Trophoblast cell (in vitro differentiated cells and primary cell): ENCODE results near the gene AIG1.

Experiments
- DNase-seq, 2 donors: peaks; one replicate each; pipeline ENCODE4 v3.0.0-alpha.2; 2016
- H2AFZ ChIP-seq: 2 replicates; pipeline ENCODE4 v1.6.1; 2013; ENCODE audit warnings: low read length, moderate library complexity, mild to moderate bottlenecking; ENCODE audit not compliant: insufficient read depth, poor library complexity
- H2AK5ac ChIP-seq: 2 replicates; pipeline ENCODE4 v1.6.1; 2013; ENCODE audit warnings: mild to moderate bottlenecking, low read length
- H2BK120ac ChIP-seq: 2 replicates; pipeline ENCODE4 v1.6.1; 2013; ENCODE audit warnings: low read length, mild to moderate bottlenecking, moderate library complexity; ENCODE audit not compliant: insufficient read depth, poor library complexity
- H2BK12ac ChIP-seq: 2 replicates; pipeline ENCODE4 v1.6.1; 2013; ENCODE audit warnings: mild to moderate bottlenecking, low read length, moderate library complexity
- H2BK5ac ChIP-seq: 2 replicates; pipeline ENCODE4 v1.6.1; 2013; ENCODE audit warnings: low read length, low read depth, moderate library complexity, mild to moderate bottlenecking; ENCODE audit not compliant: poor library complexity
- H3K14ac ChIP-seq: 2 replicates; pipeline ENCODE4 v1.6.1; 2013; ENCODE audit warnings: mild to moderate bottlenecking, low read length
- H3K18ac ChIP-seq: 2 replicates; pipeline ENCODE4 v1.6.1; 2013; ENCODE audit warnings: mild to moderate bottlenecking, low read length
- H3K23ac ChIP-seq: 2 replicates; pipeline ENCODE4 v1.6.1; 2013; ENCODE audit warnings: low read length
- H3K27ac ChIP-seq: 2 replicates; pipeline ENCODE4 v1.5.1; 2013; ENCODE audit warnings: low read depth, mild to moderate bottlenecking, inconsistent platforms, low read length, moderate library complexity
- H3K27me3 ChIP-seq: 2 replicates; pipeline ENCODE4 v1.6.1; 2013; ENCODE audit warnings: inconsistent platforms, mild to moderate bottlenecking, low read length, moderate library complexity; ENCODE audit not compliant: insufficient read depth
- H3K36me3 ChIP-seq, 2 experiments: 1 replicate in 1 of 2; 2 replicates in 1 of 2; pipeline ENCODE4 v1.6.1; 2013; ENCODE audit warnings: low read length in 2 of 2, mild to moderate bottlenecking in 2 of 2, moderate library complexity in 1 of 2; ENCODE audit not compliant: insufficient read depth in 2 of 2, control insufficient read depth in 1 of 2
- H3K4ac ChIP-seq: 2 replicates; pipeline ENCODE4 v1.6.1; 2013; ENCODE audit warnings: low read depth, mild to moderate bottlenecking, low read length, moderate library complexity
- H3K4me1 ChIP-seq, 2 experiments: 1 replicate in 1 of 2; 2 replicates in 1 of 2; pipeline ENCODE4 v1.6.1; 2013; ENCODE audit warnings: low read length in 2 of 2, mild to moderate bottlenecking in 2 of 2, moderate library complexity in 1 of 2; ENCODE audit not compliant: insufficient read depth in 2 of 2, control insufficient read depth in 1 of 2
- H3K4me2 ChIP-seq: 2 replicates; pipeline ENCODE4 v1.6.1; 2013; ENCODE audit warnings: inconsistent platforms, mild to moderate bottlenecking, low read length, moderate library complexity
- H3K4me3 ChIP-seq: 2 replicates; pipeline ENCODE4 v1.5.1; 2013; ENCODE audit warnings: mild to moderate bottlenecking, low read depth, low read length, inconsistent platforms
- H3K79me1 ChIP-seq: one replicate; pipeline ENCODE4 v1.6.1; 2013; ENCODE audit warnings: low read length
- H3K79me2 ChIP-seq: 2 replicates; pipeline ENCODE4 v1.6.1; 2013; ENCODE audit warnings: low read length, mild to moderate bottlenecking; ENCODE audit not compliant: control insufficient read depth, insufficient read depth, poor library complexity
- H3K9ac ChIP-seq: 2 replicates; pipeline ENCODE4 v1.6.1; 2013; ENCODE audit warnings: mild to moderate bottlenecking, low read length
- H3K9me3 ChIP-seq: 2 replicates; pipeline ENCODE4 v1.6.1; 2013; ENCODE audit warnings: low read depth, mild to moderate bottlenecking, control low read depth, inconsistent platforms, low read length; ENCODE audit not compliant: insufficient read depth
- H4K12ac ChIP-seq: 2 replicates; pipeline ENCODE4 v1.6.1; 2013; ENCODE audit warnings: low read depth, mild to moderate bottlenecking, low read length, moderate library complexity
- H4K8ac ChIP-seq: 2 replicates; pipeline ENCODE4 v1.6.1; 2013; ENCODE audit warnings: low read depth, mild to moderate bottlenecking, low read length, moderate library complexity
- H4K91ac ChIP-seq: one replicate; pipeline ENCODE4 v1.6.1; 2013; ENCODE audit warnings: low read depth, mild to moderate bottlenecking, low read length, moderate library complexity
- WGBS: extraction: QIAGEN DNeasy Blood & Tissue Kit; methylation state at CpG from one replicate; pipeline ENCODE4 v1.1.7; 2013; ENCODE audit warnings: missing lambda C conversion rate; ENCODE audit not compliant: insufficient read length, insufficient coverage; ENCODE audit errors: extremely low coverage; 5-methylcytosine and 5-hydroxymethylcytosine counted together

AIG1 gene

GRCh38 chr6:143123941-143124340 is 63.3 kb downstream of the AIG1 start:
- WGBS: no CpG with 5 or more reads among the region's 2 CpGs

GRCh38 chr6:143125455-143125854 is 64.8 kb downstream of the AIG1 start:
- H3K9me3 ChIP-seq: peaks cover 2% of the 10 kb centered on the region
- H2BK120ac ChIP-seq: no peak overlapping the region
- no peak overlapping the region for H2BK5ac ChIP-seq
- H2AFZ ChIP-seq: no peak overlapping the region
- H3K14ac ChIP-seq: no peak overlapping the region
- H3K18ac ChIP-seq: no peak overlapping the region
- H3K79me1 ChIP-seq: no peaks in the 10 kb centered on the region
- H4K8ac ChIP-seq: no peak overlapping the region
- no peak for DNase-seq
- H3K23ac ChIP-seq: no peak overlapping the region
- H3K27me3 ChIP-seq: no peaks in the 10 kb centered on the region
- H3K79me2 ChIP-seq: no peaks in the 10 kb centered on the region
- no peak overlapping the region for H2AK5ac ChIP-seq
- no peak overlapping the region for H2BK12ac ChIP-seq
- WGBS: no CpG with 5 or more reads among the region's 3 CpGs
- H4K91ac ChIP-seq: no peak overlapping the region
- no peak overlapping the region for H3K4me3 ChIP-seq
- H4K12ac ChIP-seq: no peak overlapping the region
- H3K4ac ChIP-seq: no peak overlapping the region
- H3K4me2 ChIP-seq: no peak overlapping the region
- no peaks in the 10 kb centered on the region for H3K4me1 ChIP-seq
- peaks cover 0 to 8% of the 10 kb centered on the region in 2 experiments for H3K36me3 ChIP-seq
- no peak overlapping the region for H3K9ac ChIP-seq
- no peak overlapping the region for H3K27ac ChIP-seq

More at GRCh38 chr6:143123941-143124340, 63.3 kb downstream of the AIG1 start:
- H3K79me2 ChIP-seq: no peaks in the 10 kb centered on the region
- H3K4me3 ChIP-seq: peak overlapping the region; percentile 46
- H3K27me3 ChIP-seq: no peaks in the 10 kb centered on the region
- no peak overlapping the region for H3K4me2 ChIP-seq
- H3K18ac ChIP-seq: peak overlapping the region; percentile 4
- H2AK5ac ChIP-seq: no peak overlapping the region
- no peaks in the 10 kb centered on the region for H3K79me1 ChIP-seq
- H3K27ac ChIP-seq: no peak overlapping the region
- H2BK5ac ChIP-seq: no peak overlapping the region
- H3K23ac ChIP-seq: no peak overlapping the region
- no peak overlapping the region for H2AFZ ChIP-seq
- H2BK12ac ChIP-seq: no peak overlapping the region
- no peak overlapping the region for H3K14ac ChIP-seq
- no peaks in the 10 kb centered on the region for H3K4me1 ChIP-seq
- no peak overlapping the region for H3K4ac ChIP-seq
- no peak overlapping the region for H4K91ac ChIP-seq
- H4K12ac ChIP-seq: no peak overlapping the region
- peaks cover under 1 to 4% of the 10 kb centered on the region in 2 experiments for H3K36me3 ChIP-seq
- no peak overlapping the region for H2BK120ac ChIP-seq
- peaks cover 2% of the 10 kb centered on the region for H3K9me3 ChIP-seq
- no peak overlapping the region for H3K9ac ChIP-seq
- no peak for DNase-seq
- no peak overlapping the region for H4K8ac ChIP-seq

DNA sequence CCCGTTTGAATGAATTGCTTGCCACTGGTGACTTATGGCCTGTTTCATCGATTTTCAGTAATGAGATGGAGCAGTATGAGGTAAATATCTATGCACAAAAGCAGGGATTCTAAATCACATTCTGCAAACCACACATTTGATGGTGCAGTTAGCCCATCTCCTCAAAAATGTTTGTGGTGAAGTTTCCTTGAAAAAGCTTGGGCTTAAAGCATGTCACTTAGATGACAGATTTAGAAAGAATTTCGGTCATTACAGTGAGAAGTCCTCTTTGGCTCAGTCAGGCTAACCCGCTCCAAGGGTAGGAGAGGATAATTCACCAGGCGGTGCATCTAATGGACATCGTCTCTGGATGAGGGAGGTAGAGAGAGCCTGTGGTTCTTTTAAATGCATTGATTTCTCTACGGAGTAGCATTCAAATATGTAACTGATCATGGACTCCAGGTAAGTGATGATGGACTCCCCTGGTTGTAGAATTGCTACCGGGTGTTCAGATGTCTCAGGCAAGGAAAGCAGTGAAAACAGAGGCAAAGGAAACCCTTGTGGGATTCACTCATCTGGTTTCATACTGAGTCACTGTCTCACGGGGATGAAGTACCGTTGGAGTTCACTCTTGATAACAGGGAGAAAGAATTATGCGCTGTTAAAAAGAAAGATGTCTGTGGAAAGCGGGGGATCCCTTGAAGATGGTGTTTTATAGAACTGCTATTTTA is 65.3 kb downstream of the AIG1 start:
- Histone ChIP-seq H3K27me3 (no peaks in the 10 kb centered on the region), H3K14ac (no peak overlapping the region), H4K8ac (no peak overlapping the region), H2BK120ac (no peak overlapping the region), H2AK5ac (peak overlapping the region; percentile 29), H3K18ac (no peak overlapping the region), H2AFZ (no peak overlapping the region), H3K36me3 (peaks cover 0 to 8% of the 10 kb centered on the region in 2 experiments), H2BK5ac (no peak overlapping the region), H3K9ac (no peak overlapping the region), H3K4ac (no peak overlapping the region), H3K23ac (no peak overlapping the region), H3K27ac (no peak overlapping the region), H3K9me3 (peaks cover 2% of the 10 kb centered on the region), H4K91ac (no peak overlapping the region), H3K4me1 (no peaks in the 10 kb centered on the region), H2BK12ac (no peak overlapping the region), H3K4me3 (no peak overlapping the region), H3K4me2 (no peak overlapping the region), H3K79me2 (no peaks in the 10 kb centered on the region), H4K12ac (no peak overlapping the region), H3K79me1 (no peaks in the 10 kb centered on the region)
- DNase-seq: peak in 1 of 2 donors; percentile 11
- WGBS: no CpG with 5 or more reads among the region's 12 CpGs

DNA sequence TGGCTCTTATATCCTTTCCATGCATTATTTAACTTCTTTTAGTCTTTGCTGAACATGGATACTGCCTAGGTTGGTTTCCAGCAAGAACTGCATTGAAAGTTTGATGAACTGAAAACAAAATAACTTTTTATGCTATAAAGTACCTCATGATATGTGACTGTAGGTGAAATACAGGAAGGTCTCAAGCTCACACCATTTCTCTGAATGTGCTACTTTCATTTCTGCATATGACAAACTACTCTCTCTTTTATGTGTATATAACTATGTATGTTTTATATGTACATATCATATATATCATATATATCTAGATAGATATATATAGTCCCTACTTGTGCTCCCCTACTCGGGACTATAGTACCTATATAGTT is 65.9 kb downstream of the AIG1 start:
- Histone ChIP-seq H3K4me1 (no peaks in the 10 kb centered on the region), H2AFZ (no peak overlapping the region), H4K12ac (no peak overlapping the region), H4K91ac (no peak overlapping the region), H3K14ac (no peak overlapping the region), H3K79me2 (no peaks in the 10 kb centered on the region), H4K8ac (no peak overlapping the region), H3K4me3 (no peak overlapping the region), H3K23ac (no peak overlapping the region), H2BK120ac (no peak overlapping the region), H3K79me1 (no peaks in the 10 kb centered on the region), H2BK12ac (no peak overlapping the region), H3K9ac (no peak overlapping the region), H3K27me3 (no peaks in the 10 kb centered on the region), H2BK5ac (no peak overlapping the region), H3K27ac (no peak overlapping the region), H3K4me2 (no peak overlapping the region), H3K9me3 (peaks cover 3% of the 10 kb centered on the region), H3K18ac (no peak overlapping the region), H2AK5ac (no peak overlapping the region), H3K4ac (no peak overlapping the region), H3K36me3 (peaks cover 0 to 8% of the 10 kb centered on the region in 2 experiments)
- WGBS: no CpG with 5 or more reads among the region's 1 CpG
- DNase-seq: no peak
